ENCODE measurements around the gene VWA8. TPM values are rescaled to one million over a fixed set of nuclear protein-coding genes. Genes with fewer than 3 reads are reported as not detected.
"Not testable (repeated sequence)": the region's sequence is repeated elsewhere in the genome, so short reads cannot be mapped to it uniquely, and the experiment has no call there.

The VWA8 gene
- polyA plus RNA-seq, 3 donors, result 19.5 to 21.6 (median 20.2) TPM

DNA sequence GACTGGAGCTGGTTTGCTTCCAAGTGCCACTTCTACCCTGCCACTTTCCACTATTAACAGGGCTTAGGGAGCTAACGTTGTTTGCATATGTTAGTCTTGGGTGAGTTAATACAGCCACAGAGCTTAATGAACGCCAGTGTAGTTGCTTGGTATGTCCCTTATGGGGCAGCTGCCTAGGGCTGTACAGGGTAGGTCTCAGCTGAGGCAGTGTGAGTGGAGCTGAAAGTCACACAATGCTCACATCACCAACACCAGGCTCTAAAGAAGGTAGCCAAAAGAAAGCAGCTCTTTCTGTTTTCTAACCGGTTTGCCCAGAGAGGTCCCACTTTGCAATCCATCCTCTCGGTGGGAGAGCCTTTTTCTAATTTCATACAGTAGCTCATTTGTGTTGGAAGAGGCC, 317.4 kb downstream of the VWA8 start:
- DNase-seq (ENCODE audit: extremely low read depth in 1 of 11, low read depth in 9 of 11, low spot score in 4 of 11), result peak in 1 of 11 donors; percentile 21

DNA sequence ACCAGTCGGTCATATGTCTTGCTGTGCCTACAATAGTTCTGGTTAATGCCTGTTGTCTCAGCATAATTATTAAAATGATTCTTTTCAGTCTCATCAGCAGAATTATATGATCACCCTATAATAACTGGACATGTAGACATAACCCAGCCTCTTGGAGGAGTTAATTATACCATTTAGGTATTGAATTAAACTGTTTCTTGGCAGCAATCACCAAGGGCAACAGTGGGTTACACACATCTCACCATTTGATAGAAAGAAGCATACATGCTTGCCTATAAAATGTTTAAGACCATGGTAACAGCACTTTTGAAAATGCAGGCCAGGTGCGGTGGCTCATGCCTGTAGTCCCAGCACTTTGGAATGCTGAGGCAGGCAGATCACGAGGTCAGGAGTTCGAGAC, 318.9 kb downstream of the VWA8 start:
- no peak for DNase-seq (ENCODE audit: extremely low read depth in 1 of 11, low read depth in 9 of 11, low spot score in 4 of 11)

DNA sequence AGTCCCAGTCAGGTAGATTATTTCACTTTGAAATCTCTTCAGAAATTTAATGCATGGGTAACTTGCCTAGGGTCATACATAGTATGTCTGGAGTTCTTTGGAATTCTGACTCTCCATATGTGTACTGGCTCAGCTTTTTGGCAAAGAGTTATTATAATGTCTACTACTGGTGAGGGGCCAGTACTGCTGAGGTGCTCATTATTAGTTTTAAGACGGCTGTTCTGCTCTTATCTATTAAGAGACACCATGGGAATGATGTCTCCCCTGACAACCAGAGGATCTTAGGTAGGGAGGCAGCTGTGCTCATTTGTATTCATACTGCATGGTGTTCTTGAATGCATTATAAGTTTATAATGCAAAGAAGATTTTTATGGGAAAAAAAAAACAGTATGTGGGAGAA, 319.5 kb downstream of the VWA8 start:
- DNase-seq (ENCODE audit: extremely low read depth in 1 of 11, low read depth in 9 of 11, low spot score in 4 of 11), result no peak

DNA sequence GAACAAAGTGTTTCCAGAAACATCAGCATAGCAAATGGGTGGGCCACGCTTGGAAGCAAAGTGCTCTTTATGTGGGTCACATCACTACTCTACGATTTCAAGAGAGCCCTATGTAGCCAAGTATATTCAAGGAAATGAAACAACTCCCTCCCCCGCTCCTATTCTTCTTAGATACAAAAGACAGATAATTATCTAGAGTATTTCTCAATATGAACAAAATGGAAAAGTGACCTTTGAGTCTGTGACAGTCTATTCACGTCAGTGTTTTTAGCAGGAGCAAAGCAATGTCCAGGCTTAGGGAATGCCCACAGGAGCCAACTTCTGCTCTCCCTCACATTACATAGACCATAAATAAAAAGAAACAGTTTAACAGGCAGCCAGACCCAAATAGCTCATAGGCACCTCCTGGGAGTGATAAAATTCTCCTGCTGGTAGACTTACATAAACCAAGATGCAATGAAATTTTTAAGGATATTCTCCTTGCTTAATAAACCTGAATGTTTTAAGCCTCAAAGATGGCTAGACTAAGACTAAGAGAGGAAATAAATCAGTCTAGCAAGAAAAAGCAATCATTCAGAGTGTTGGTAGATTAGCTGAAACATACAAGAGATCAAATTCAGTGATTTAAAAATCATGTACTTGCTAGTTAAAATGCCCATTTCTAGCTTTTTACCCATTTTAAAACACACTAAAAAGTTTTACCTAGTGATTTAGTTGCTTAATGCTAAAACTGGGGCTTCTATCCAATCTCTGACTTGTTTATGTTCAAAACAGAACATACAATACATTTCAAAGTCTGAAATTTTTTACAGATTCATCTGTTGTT, 320.7 kb downstream of the VWA8 start:
- no peak for DNase-seq (ENCODE audit: extremely low read depth in 1 of 11, low read depth in 9 of 11, low spot score in 4 of 11)

DNA sequence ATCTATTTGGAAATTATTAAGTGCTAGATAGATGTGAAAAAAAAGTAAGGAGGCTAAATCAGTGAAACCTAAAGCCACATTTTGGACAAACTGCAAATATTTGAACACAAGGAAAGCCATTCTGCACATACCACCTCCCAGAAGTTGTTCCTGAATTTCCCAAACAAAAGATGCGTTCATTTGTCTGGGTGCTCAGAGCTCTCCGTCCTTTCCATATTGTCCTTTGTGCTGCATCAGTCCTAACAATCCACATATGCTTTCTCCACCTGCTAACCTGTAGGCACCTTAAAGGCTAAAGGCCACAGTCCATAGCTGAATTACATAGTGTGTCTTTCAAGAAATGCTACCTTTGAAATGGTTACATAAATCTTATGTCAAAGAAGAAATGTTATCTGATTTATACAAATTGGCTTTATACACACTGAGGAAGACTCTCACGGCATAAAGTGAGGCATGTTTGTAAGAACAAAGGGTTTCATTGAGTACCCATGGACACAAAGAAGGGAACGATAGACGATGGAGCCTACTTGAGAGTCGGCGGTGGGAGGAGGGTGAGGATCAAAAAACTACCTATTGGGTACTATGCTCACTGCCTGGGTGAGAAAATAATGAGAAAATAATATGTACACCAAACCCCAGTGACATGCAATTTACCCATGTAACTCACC, 321.5 kb downstream of the VWA8 start:
- DNase-seq (ENCODE audit: extremely low read depth in 1 of 11, low read depth in 9 of 11, low spot score in 4 of 11), result no peak

- no peak for DNase-seq (ENCODE audit: extremely low read depth in 1 of 11, low read depth in 9 of 11, low spot score in 4 of 11)
Measured at GRCh38 chr13:41637586-41637985, 323.3 kb downstream of the VWA8 start.

DNA sequence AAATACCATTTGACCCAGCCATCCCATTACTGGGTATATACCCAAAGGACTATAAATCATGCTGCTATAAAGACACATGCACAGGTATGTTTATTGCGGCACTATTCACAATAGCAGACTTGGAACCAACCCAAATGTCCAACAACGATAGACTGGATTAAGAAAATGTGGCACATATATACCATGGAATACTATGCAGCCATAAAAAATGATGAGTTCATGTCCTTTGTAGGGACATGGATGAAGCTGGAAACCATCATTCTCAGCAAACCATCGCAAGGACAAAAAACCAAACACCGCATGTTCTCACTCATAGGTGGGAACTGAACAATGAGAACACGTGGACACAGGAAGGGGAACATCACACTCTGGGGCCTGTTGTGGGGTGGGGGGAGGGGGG, 323.9 kb downstream of the VWA8 start:
- DNase-seq (ENCODE audit: extremely low read depth in 1 of 11, low read depth in 9 of 11, low spot score in 4 of 11), result not testable (repeated sequence)

- not testable (repeated sequence) for DNase-seq (ENCODE audit: extremely low read depth in 1 of 11, low read depth in 9 of 11, low spot score in 4 of 11)
Measured at GRCh38 chr13:41636590-41636989, 324.3 kb downstream of the VWA8 start.

DNA sequence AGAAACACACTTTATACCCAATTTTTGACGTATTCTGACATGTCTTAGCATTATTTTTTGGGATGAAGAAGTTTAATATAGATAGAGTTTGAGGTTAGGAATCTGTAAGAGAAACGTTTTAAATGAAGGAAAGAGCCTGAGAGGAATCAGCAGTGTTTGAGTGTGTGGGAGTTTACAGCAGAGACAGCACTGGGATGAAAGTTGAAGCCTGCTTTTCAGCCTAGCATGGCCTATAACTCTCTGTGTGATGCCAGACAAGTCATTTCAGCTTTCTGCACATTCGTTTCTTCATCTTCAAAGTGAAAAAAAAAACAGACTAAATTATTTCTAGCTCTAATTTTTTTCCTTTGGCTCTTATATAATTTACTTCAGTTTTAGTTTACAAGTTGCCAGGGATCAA, 326.5 kb downstream of the VWA8 start:
- no peak for DNase-seq (ENCODE audit: extremely low read depth in 1 of 11, low read depth in 9 of 11, low spot score in 4 of 11)

- no peak for DNase-seq (ENCODE audit: extremely low read depth in 1 of 11, low read depth in 9 of 11, low spot score in 4 of 11)
Measured at GRCh38 chr13:41633776-41634175, 327.1 kb downstream of the VWA8 start.

- DNase-seq (ENCODE audit: extremely low read depth in 1 of 11, low read depth in 9 of 11, low spot score in 4 of 11), result no peak
Measured at GRCh38 chr13:41631296-41631965, 329.5 kb downstream of the VWA8 start.

GRCh38 chr13:41627425-41627824, 333.5 kb downstream of the VWA8 start:
- DNase-seq (ENCODE audit: extremely low read depth in 1 of 11, low read depth in 9 of 11, low spot score in 4 of 11), result no peak

- DNase-seq (ENCODE audit: extremely low read depth in 1 of 11, low read depth in 9 of 11, low spot score in 4 of 11), result no peak
Measured at GRCh38 chr13:41624041-41624440, 336.9 kb downstream of the VWA8 start.

DNA sequence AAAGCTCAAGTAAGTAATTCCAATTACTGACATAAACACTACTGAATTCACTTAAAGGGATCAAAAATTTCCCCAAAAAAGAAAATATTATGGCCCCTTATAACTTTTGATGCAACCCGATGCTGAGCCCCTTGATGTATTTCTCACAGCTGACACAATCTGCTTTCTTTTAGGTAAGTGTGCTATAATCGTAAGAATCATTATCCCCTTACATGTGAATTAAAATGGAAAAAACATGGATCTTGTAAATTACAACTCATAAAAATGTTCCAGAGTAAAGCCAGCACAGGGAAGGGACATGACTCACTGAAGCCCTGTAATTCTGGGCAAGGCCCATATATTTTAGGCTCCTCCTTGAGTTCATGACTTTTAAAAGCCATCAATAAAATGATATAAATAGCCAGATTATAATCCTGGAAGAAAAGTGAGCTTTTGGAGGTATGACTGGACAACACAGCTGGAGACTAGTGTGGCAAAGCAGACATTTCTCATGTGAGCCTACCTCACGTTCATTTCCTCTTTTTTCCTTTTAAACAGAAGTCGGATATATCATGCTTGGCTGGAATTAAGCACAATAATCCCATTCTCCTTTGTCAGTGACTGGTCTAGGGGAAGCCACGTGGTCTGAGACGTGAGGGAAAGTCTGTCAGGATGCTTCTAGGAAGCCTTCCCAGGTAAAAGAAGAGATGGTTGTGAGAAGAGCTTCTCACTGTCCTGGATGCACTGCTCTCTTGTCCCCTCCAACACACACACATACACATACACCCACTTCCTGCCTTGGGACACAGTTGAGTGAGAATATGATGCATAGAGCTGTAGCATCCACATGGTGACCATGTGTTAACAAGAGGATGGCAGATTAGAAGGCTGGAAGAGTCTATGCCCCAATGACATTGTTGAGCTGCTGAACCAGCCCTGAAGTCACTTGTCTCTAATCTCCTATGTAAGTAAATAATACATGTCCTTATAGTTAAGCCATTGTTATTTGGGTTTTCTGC, 338.2 kb downstream of the VWA8 start:
- DNase-seq (ENCODE audit: extremely low read depth in 1 of 11, low read depth in 9 of 11, low spot score in 4 of 11), result no peak

GRCh38 chr13:41621716-41622431, 339.0 kb downstream of the VWA8 start:
- no peak for DNase-seq (ENCODE audit: extremely low read depth in 1 of 11, low read depth in 9 of 11, low spot score in 4 of 11)

DNA sequence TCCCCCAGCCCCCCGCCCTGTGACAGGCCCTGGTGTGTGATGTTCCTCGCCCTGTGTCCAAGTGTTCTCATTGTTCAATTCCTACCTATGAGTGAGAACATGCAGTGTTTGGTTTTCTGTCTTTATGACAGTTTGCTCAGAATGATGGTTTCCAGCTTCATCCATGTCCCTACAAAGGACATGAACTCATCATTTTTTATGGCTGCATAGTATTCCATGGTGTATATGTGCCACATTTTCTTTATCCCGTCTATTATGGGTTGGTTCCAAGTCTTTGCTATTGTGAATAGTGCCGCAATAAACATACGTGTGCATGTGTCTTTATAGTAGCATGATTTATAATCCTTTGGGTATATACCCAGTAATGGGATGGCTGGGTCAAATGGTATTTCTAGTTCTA, 343.3 kb downstream of the VWA8 start:
- not testable (repeated sequence) for DNase-seq (ENCODE audit: extremely low read depth in 1 of 11, low read depth in 9 of 11, low spot score in 4 of 11)

DNA sequence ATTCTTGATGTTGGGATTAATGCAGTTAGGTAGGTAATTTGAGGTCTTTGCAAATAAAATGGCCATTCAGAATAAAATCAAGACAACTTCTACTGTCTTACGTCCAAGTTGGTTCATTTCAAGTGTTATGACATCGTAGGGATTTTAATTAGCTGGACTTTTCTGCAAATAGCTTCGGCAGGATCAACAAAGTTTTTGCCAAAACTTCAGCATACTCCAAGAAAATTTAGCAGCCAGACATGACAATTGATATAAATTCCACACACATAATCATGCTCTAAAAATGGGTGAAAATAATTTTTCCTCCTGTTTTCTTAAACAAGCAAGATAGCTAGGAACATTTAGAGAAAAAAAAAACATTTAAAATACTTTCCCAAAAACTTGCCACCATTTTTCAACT, 344.8 kb downstream of the VWA8 start:
- no peak for DNase-seq (ENCODE audit: extremely low read depth in 1 of 11, low read depth in 9 of 11, low spot score in 4 of 11)

- no peak for DNase-seq (ENCODE audit: extremely low read depth in 1 of 11, low read depth in 9 of 11, low spot score in 4 of 11)
Measured at GRCh38 chr13:41615528-41615855, 345.4 kb downstream of the VWA8 start.

Measured in renal cortex interstitium (tissue), 11 donors.